Measurements from ENCODE around the gene TIMP4. TPM values are rescaled to one million over a fixed set of nuclear protein-coding genes. Genes with fewer than 3 reads are reported as not detected.

TIMP4 gene
- total and polyA plus RNA-seq, 4 experiments from 2014 or later: not detected

DNA sequence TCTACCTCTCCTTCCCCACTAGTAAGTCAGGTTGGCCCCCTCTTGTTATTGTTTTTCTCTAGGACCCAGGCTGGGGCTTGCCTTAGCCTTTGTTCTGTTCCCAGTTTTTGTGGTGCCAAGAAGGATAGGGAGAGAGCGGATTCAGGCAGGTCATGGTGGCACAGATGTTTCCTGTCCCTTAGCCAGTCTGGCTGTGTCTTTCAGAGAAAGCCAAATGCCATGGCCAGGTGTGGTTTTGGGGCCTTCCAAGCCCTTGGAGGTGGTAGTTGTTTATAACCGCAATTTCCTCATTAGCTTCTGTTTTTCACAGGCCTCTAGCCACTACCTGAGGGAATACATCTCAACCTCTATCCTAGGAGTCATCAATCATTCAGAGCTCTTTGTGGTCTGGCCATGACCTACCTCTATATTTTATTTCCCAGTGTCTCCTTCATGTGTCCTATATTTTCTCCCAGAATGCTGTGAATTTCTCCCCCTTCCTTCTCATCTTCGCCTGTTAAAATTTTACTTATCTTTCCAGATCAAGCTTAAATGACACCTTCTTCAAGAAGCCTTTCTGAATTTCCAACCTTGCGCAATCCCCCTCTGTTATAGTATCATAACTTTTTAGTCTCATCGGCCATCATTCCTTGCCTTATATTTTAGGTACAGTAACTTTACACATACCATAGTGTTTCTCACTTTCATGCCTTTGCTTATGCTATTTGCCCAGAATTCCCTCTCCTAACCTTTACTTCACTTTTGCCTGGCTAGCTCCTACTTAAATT, 38.2 kb downstream of the TIMP4 start:
- CTCF ChIA-PET (ENCODE audit: partially characterized antibody): interaction anchor here (0.6 to 1.2 kb wide), 2 partner anchors 15 to 359 kb away, joined by 3 to 6 read pairs; no protein-coding TSS in a partner anchor
- Mint-ChIP-seq H3K4me1 (no peaks in the 10 kb centered on the region), H3K27me3 (peaks cover 24% of the 10 kb centered on the region in 2 donors), H3K36me3 (no peaks in the 10 kb centered on the region), H3K27ac (no peak overlapping the region), H3K4me3 (no peak overlapping the region), H3K9me3 (no peaks in the 10 kb centered on the region)
- no peak overlapping the region for H3K27ac ChIP-seq (ENCODE audit: low read depth, low read length)
- intact Hi-C loops (cut with micrococcal nuclease): no loop called here
- DNase-seq: no peak
- no peaks in the 10 kb centered on the region for H3K9me3 ChIP-seq (ENCODE audit: control insufficient read depth in 1 of 2, low read length in 2 of 2)
- H3K36me3 ChIP-seq (ENCODE audit: insufficient read depth, low read length): no peaks in the 10 kb centered on the region
- POLR2A ChIA-PET (ENCODE audit: partially characterized antibody): no interaction called here
- H3K27me3 ChIP-seq (ENCODE audit: insufficient read depth, low read length): no peaks in the 10 kb centered on the region
- no peak overlapping the region for H3K4me3 ChIP-seq (ENCODE audit: low read length in 2 of 2)
- H3K4me1 ChIP-seq (ENCODE audit: insufficient read depth, low read length): no peaks in the 10 kb centered on the region

DNA sequence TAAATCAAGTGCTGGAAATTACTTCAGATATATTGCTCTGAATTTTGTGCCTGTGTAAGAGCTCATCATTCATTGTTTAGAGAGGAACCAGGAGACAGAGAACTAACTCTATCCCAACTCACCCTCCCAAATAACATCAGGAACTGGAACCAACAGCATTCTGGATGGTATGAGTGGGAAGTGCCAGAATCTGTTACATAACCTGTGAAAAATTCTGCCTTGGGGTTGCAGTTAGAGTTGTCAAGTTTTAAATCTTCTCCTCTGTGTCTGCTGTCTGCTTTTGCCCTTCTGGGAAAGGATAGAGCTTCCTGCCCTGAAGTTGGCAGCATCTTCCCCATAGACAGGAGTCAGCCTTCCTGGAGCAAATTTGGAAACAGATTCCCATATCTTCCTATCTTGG, 41.2 kb downstream of the TIMP4 start:
- Histone ChIP-seq H3K27ac (ENCODE audit: low read depth, low read length) (no peak overlapping the region), H3K4me3 (ENCODE audit: low read length in 2 of 2) (no peak overlapping the region), H3K4me1 (ENCODE audit: insufficient read depth, low read length) (no peaks in the 10 kb centered on the region), H3K36me3 (ENCODE audit: insufficient read depth, low read length) (no peaks in the 10 kb centered on the region), H3K27me3 (ENCODE audit: insufficient read depth, low read length) (no peaks in the 10 kb centered on the region), H3K9me3 (ENCODE audit: control insufficient read depth in 1 of 2, low read length in 2 of 2) (no peaks in the 10 kb centered on the region)
- H3K4me1 Mint-ChIP-seq: no peaks in the 10 kb centered on the region
- ChIA-PET POLR2A (ENCODE audit: partially characterized antibody) (no interaction called here), CTCF (ENCODE audit: partially characterized antibody) (no interaction called here)
- peaks cover 19 to 20% of the 10 kb centered on the region in 2 donors for H3K27me3 Mint-ChIP-seq
- no peak overlapping the region for H3K27ac Mint-ChIP-seq
- H3K9me3 Mint-ChIP-seq: no peaks in the 10 kb centered on the region
- no peak overlapping the region for H3K4me3 Mint-ChIP-seq
- no peaks in the 10 kb centered on the region for H3K36me3 Mint-ChIP-seq
- DNase-seq: no peak
- intact Hi-C loops (cut with micrococcal nuclease): no loop called here

DNA sequence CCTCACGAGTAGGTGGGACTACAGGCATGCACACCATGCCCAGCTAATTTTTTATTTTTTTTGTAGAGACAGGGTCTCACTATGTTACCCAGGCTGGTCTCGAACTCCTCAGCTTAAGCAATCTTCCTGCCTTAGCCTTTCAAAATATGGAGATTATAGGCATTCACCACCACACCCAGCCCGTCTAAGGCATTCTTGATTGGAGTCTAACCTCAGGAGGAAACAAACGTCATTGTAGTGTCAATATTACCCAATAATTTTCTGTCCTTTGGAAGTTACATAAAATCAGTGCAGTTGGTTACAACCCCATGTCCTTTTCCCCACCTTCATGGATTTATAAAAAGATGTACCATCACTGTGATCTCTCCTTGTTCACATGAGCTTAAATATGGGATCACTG, 41.8 kb downstream of the TIMP4 start:
- Mint-ChIP-seq H3K27ac (no peak overlapping the region), H3K36me3 (no peaks in the 10 kb centered on the region), H3K4me1 (no peaks in the 10 kb centered on the region), H3K27me3 (peaks cover 19 to 20% of the 10 kb centered on the region in 2 donors), H3K4me3 (no peak overlapping the region), H3K9me3 (peaks cover 0 to 1% (median 0%) of the 10 kb centered on the region in 8 donors)
- CTCF ChIA-PET (ENCODE audit: partially characterized antibody): interaction anchor here (1.2 kb wide), 1 partner anchor 362 kb away, joined by 3 read pairs; no protein-coding TSS in a partner anchor
- H3K36me3 ChIP-seq (ENCODE audit: insufficient read depth, low read length): no peaks in the 10 kb centered on the region
- H3K9me3 ChIP-seq (ENCODE audit: control insufficient read depth in 1 of 2, low read length in 2 of 2): no peaks in the 10 kb centered on the region
- H3K27me3 ChIP-seq (ENCODE audit: insufficient read depth, low read length): no peaks in the 10 kb centered on the region
- no peak overlapping the region for H3K27ac ChIP-seq (ENCODE audit: low read depth, low read length)
- no peak for DNase-seq
- H3K4me3 ChIP-seq (ENCODE audit: low read length in 2 of 2): no peak overlapping the region
- POLR2A ChIA-PET (ENCODE audit: partially characterized antibody): no interaction called here
- no peaks in the 10 kb centered on the region for H3K4me1 ChIP-seq (ENCODE audit: insufficient read depth, low read length)
- intact Hi-C loops (cut with micrococcal nuclease): no loop called here

DNA sequence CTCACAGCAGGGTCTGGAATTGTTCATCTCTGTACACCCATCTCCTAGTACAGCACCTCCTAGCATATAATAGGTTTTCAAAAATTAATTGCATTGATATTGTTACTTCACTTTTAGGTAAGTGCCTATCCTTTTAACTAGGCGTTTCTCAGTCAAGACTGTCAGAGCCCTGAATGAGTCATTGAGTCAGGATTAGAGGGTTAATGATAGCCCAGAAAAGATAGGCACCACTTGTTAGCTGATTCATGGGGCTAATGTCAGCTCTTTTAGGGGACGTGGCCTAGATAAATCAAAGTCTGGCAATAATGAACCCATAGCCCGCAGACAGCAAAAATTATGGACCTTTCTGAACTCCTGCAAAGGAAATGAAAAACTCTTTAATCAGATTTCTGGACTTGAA, 42.9 kb downstream of the TIMP4 start:
- Histone ChIP-seq H3K36me3 (ENCODE audit: insufficient read depth, low read length) (no peaks in the 10 kb centered on the region), H3K27me3 (ENCODE audit: insufficient read depth, low read length) (no peaks in the 10 kb centered on the region), H3K4me1 (ENCODE audit: insufficient read depth, low read length) (no peaks in the 10 kb centered on the region), H3K4me3 (ENCODE audit: low read length in 2 of 2) (no peak overlapping the region), H3K9me3 (ENCODE audit: control insufficient read depth in 1 of 2, low read length in 2 of 2) (no peaks in the 10 kb centered on the region), H3K27ac (ENCODE audit: low read depth, low read length) (no peak overlapping the region)
- POLR2A ChIA-PET (ENCODE audit: partially characterized antibody): no interaction called here
- Mint-ChIP-seq H3K4me1 (no peaks in the 10 kb centered on the region), H3K36me3 (no peaks in the 10 kb centered on the region), H3K27ac (no peak overlapping the region), H3K4me3 (no peak overlapping the region), H3K9me3 (peaks cover 0 to 8% (median 2%) of the 10 kb centered on the region in 8 donors), H3K27me3 (peaks cover 17 to 18% of the 10 kb centered on the region in 2 donors)
- CTCF ChIA-PET (ENCODE audit: partially characterized antibody): interaction anchor here (1.2 kb wide), 1 partner anchor 363 kb away, joined by 3 read pairs; no protein-coding TSS in a partner anchor
- no peak for DNase-seq
- intact Hi-C loops (cut with micrococcal nuclease): no loop called here

DNA sequence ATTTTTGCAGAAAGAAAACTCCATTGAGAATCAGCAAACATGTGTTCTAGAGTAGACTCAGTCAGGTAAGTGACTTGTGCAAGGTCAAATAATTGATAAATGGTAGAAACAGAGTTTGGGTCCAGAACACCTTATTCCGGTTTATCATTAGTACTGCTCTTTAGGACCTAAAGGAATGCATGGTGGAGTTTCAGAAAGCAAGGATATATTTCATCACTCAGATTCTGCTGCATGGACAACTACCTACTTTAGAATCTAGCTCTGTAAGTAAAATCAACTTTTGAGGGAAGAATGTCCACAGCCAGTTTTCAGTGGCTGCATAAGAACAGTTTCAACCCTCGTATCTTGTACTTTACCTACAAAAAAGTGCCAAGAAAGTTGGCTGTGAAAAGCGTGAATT, 43.6 kb downstream of the TIMP4 start:
- no peaks in the 10 kb centered on the region for H3K4me1 Mint-ChIP-seq
- H3K4me3 Mint-ChIP-seq: no peak overlapping the region
- DNase-seq: no peak
- H3K27ac Mint-ChIP-seq: no peak overlapping the region
- no peak overlapping the region for H3K27ac ChIP-seq (ENCODE audit: low read depth, low read length)
- ChIA-PET POLR2A (ENCODE audit: partially characterized antibody) (no interaction called here), CTCF (ENCODE audit: partially characterized antibody) (no interaction called here)
- H3K36me3 ChIP-seq (ENCODE audit: insufficient read depth, low read length): no peaks in the 10 kb centered on the region
- H3K4me1 ChIP-seq (ENCODE audit: insufficient read depth, low read length): no peaks in the 10 kb centered on the region
- no peaks in the 10 kb centered on the region for H3K27me3 ChIP-seq (ENCODE audit: insufficient read depth, low read length)
- H3K36me3 Mint-ChIP-seq: no peaks in the 10 kb centered on the region
- H3K27me3 Mint-ChIP-seq: peaks cover 15 to 21% of the 10 kb centered on the region in 2 donors
- no peak overlapping the region for H3K4me3 ChIP-seq (ENCODE audit: low read length in 2 of 2)
- intact Hi-C loops (cut with micrococcal nuclease): no loop called here
- H3K9me3 ChIP-seq (ENCODE audit: control insufficient read depth in 1 of 2, low read length in 2 of 2): no peaks in the 10 kb centered on the region
- H3K9me3 Mint-ChIP-seq: peaks cover 0 to 11% (median 3%) of the 10 kb centered on the region in 8 donors

DNA sequence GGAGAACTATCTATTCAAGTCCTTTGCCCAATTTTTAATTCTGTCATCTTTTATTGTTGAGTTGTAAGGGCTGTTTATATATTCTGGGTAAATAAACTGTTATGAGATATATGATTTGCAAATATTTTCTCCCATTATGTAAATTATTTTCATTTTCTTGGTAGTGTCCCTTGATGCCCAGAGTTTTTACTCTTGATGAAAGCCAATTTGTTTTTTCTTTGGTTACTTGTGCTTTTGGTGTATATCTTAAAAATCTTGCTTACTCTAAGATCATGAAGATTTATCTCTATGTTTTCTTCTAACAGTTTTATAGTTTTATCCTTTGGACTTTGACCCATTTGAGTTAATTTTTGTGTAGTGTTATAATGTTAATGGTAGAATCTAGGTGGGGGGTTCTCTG, 44.5 kb downstream of the TIMP4 start:
- no peak overlapping the region for H3K4me3 Mint-ChIP-seq
- H3K27me3 ChIP-seq (ENCODE audit: insufficient read depth, low read length): no peaks in the 10 kb centered on the region
- H3K4me1 Mint-ChIP-seq: no peaks in the 10 kb centered on the region
- POLR2A ChIA-PET (ENCODE audit: partially characterized antibody): no interaction called here
- H3K27me3 Mint-ChIP-seq: peaks cover 13 to 19% of the 10 kb centered on the region in 2 donors
- no peak overlapping the region for H3K27ac Mint-ChIP-seq
- intact Hi-C loops (cut with micrococcal nuclease): no loop called here
- no peaks in the 10 kb centered on the region for H3K36me3 ChIP-seq (ENCODE audit: insufficient read depth, low read length)
- H3K9me3 ChIP-seq (ENCODE audit: control insufficient read depth in 1 of 2, low read length in 2 of 2): no peaks in the 10 kb centered on the region
- H3K27ac ChIP-seq (ENCODE audit: low read depth, low read length): no peak overlapping the region
- H3K4me1 ChIP-seq (ENCODE audit: insufficient read depth, low read length): no peaks in the 10 kb centered on the region
- peaks cover 0 to 11% (median 3%) of the 10 kb centered on the region in 8 donors for H3K9me3 Mint-ChIP-seq
- no peaks in the 10 kb centered on the region for H3K36me3 Mint-ChIP-seq
- no peak overlapping the region for H3K4me3 ChIP-seq (ENCODE audit: low read length in 2 of 2)
- CTCF ChIA-PET (ENCODE audit: partially characterized antibody): no interaction called here
- DNase-seq: no peak

DNA sequence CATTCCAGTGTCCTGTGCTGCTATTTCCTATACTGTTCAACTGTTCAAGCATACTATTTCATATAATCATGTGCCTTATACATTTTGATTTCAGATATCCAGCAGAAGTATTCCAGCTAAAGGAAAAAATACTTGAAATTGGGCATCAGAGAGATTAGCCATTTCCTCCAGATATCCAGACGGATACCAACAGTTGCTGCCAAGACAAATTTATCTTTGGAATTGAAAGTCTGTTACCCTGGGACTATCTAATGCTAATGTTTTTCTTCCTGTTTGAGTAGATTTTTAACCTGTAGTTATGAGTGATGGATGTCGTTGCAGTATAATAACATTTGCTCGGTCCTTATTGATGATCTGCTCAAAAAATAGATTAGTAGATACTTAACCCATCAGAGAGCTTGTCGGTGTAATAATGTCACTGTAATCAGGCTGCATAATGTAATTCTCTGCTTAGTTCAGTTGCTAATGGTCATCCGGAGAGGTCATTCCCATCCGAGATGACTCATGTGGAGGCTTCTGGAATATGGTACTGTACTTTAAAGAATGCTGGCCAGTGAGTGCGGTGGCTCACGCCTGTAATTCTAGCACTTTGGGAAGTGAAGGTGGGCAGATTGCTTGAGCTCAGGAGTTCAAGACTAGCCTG, 51.5 kb downstream of the TIMP4 start:
- peaks cover 5 to 13% of the 10 kb centered on the region in 2 donors for H3K27me3 Mint-ChIP-seq
- DNase-seq: no peak
- H3K36me3 ChIP-seq (ENCODE audit: insufficient read depth, low read length): no peaks in the 10 kb centered on the region
- intact Hi-C loops (cut with micrococcal nuclease): no loop called here
- no peaks in the 10 kb centered on the region for H3K9me3 ChIP-seq (ENCODE audit: control insufficient read depth in 1 of 2, low read length in 2 of 2)
- no peak overlapping the region for H3K4me3 Mint-ChIP-seq
- peaks cover 0 to 11% (median 3%) of the 10 kb centered on the region in 8 donors for H3K9me3 Mint-ChIP-seq
- H3K27me3 ChIP-seq (ENCODE audit: insufficient read depth, low read length): no peaks in the 10 kb centered on the region
- CTCF ChIA-PET (ENCODE audit: partially characterized antibody): no interaction called here
- no peaks in the 10 kb centered on the region for H3K36me3 Mint-ChIP-seq
- H3K27ac ChIP-seq (ENCODE audit: low read depth, low read length): no peak overlapping the region
- no peak overlapping the region for H3K4me3 ChIP-seq (ENCODE audit: low read length in 2 of 2)
- POLR2A ChIA-PET (ENCODE audit: partially characterized antibody): no interaction called here
- H3K27ac Mint-ChIP-seq: no peak overlapping the region
- no peaks in the 10 kb centered on the region for H3K4me1 Mint-ChIP-seq
- H3K4me1 ChIP-seq (ENCODE audit: insufficient read depth, low read length): no peaks in the 10 kb centered on the region
